Measurements from ENCODE around the gene ZDHHC5. TPM values are rescaled to one million over a fixed set of nuclear protein-coding genes. Genes with fewer than 3 reads are reported as not detected.

ZDHHC5 gene
- total and polyA plus RNA-seq, 2 donors from 2014 or later, result 28.3 to 90.2 TPM

- FAIRE-seq, result no peak
- Histone ChIP-seq H3K9ac (ENCODE audit: low read length in 3 of 3) (no peak overlapping the region), H3K27me3 (ENCODE audit: control insufficient read depth, insufficient read depth, low read length) (peaks cover 7% of the 10 kb centered on the region), H3K36me3 (ENCODE audit: control insufficient read depth in 2 of 3, insufficient read depth in 3 of 3, low read length in 3 of 3) (no peaks in the 10 kb centered on the region), H3K9me3 (ENCODE audit: control insufficient read depth in 2 of 3, insufficient read depth in 1 of 3, low read length in 3 of 3) (no peaks in the 10 kb centered on the region), H3K27ac (ENCODE audit: low read depth in 2 of 2, low read length in 2 of 2) (no peak overlapping the region), H3K4me1 (ENCODE audit: control insufficient read depth in 2 of 3, insufficient read depth in 2 of 3, low read depth in 1 of 3, low read length in 3 of 3) (peaks cover 3 to 28% (median 5%) of the 10 kb centered on the region in 3 donors), H3K4me3 (ENCODE audit: low read length in 3 of 3) (peak overlapping the region in 2 of 3 donors; percentile 34 to 37)
- TF ChIP-seq CTCF (IDR thresholded peaks at IDR 0.05; ENCODE audit: borderline replicate concordance, extremely low read depth, insufficient read depth), result no peak
- peak; percentile 49 to 79 (median 61) for DNase-seq
- intact Hi-C loops (cut with DNase I), result no loop called here
Observed at GRCh38 chr11:57648801-57649735, 18.8 kb upstream of the ZDHHC5 start.

- no peak for TF ChIP-seq CTCF (IDR thresholded peaks at IDR 0.05; ENCODE audit: borderline replicate concordance, extremely low read depth, insufficient read depth)
- no peaks in the 10 kb centered on the region for H3K9me3 ChIP-seq (ENCODE audit: control insufficient read depth in 2 of 3, insufficient read depth in 1 of 3, low read length in 3 of 3)
- peaks cover 7% of the 10 kb centered on the region for H3K27me3 ChIP-seq (ENCODE audit: control insufficient read depth, insufficient read depth, low read length)
- no peak within 1 kb of the TSS for H3K9ac ChIP-seq (ENCODE audit: low read length in 3 of 3)
- H3K4me3 ChIP-seq (ENCODE audit: low read length in 3 of 3), result peak within 1 kb of the TSS in 2 of 3 donors; percentile 34 to 37
- no peaks in the 10 kb centered on the region for H3K36me3 ChIP-seq (ENCODE audit: control insufficient read depth in 2 of 3, insufficient read depth in 3 of 3, low read length in 3 of 3)
- DNase-seq (peak; percentile 68 to 92 (median 85)), FAIRE-seq (no peak)
- no peak within 1 kb of the TSS for H3K27ac ChIP-seq (ENCODE audit: low read depth in 2 of 2, low read length in 2 of 2)
- intact Hi-C loops (cut with DNase I), result no loop called here
- H3K4me1 ChIP-seq (ENCODE audit: control insufficient read depth in 2 of 3, insufficient read depth in 2 of 3, low read depth in 1 of 3, low read length in 3 of 3), result peaks cover 3 to 25% (median 5%) of the 10 kb centered on the region in 3 donors
Observed at GRCh38 chr11:57649826-57650738, 17.8 kb upstream of the ZDHHC5 start, which contains the start of gene YPEL4. Gene YPEL4 (minus strand): TSS chr11:57649912. CDS start chr11:57647107, 2,805 bp downstream.

GRCh38 chr11:57650739-57651090 is 17.2 kb upstream of the ZDHHC5 start:
- H3K36me3 ChIP-seq (ENCODE audit: control insufficient read depth in 2 of 3, insufficient read depth in 3 of 3, low read length in 3 of 3), result no peaks in the 10 kb centered on the region
- H3K4me1 ChIP-seq (ENCODE audit: control insufficient read depth in 2 of 3, insufficient read depth in 2 of 3, low read depth in 1 of 3, low read length in 3 of 3), result peaks cover 3 to 25% (median 5%) of the 10 kb centered on the region in 3 donors
- H3K27ac ChIP-seq (ENCODE audit: low read depth in 2 of 2, low read length in 2 of 2), result no peak overlapping the region
- no peak overlapping the region for H3K4me3 ChIP-seq (ENCODE audit: low read length in 3 of 3)
- intact Hi-C loops (cut with DNase I), result no loop called here
- H3K27me3 ChIP-seq (ENCODE audit: control insufficient read depth, insufficient read depth, low read length), result peaks cover 7% of the 10 kb centered on the region
- FAIRE-seq (no peak), DNase-seq (no peak)
- TF ChIP-seq CTCF (IDR thresholded peaks at IDR 0.05; ENCODE audit: borderline replicate concordance, extremely low read depth, insufficient read depth), result no peak
- no peaks in the 10 kb centered on the region for H3K9me3 ChIP-seq (ENCODE audit: control insufficient read depth in 2 of 3, insufficient read depth in 1 of 3, low read length in 3 of 3)
- no peak overlapping the region for H3K9ac ChIP-seq (ENCODE audit: low read length in 3 of 3)

Measured in kidney (tissue), 14 donors.